Esophagus squamous epithelium (tissue), 5 donors: ENCODE data around the gene C2. TPM values are rescaled to one million over a fixed set of nuclear protein-coding genes. Genes with fewer than 3 reads are reported as not detected.
"Not testable (repeated sequence)": the region's sequence is repeated elsewhere in the genome, so short reads cannot be mapped to it uniquely, and the experiment has no call there.

Experiments used
- DNase-seq: peaks from one replicate; lab custom pipeline; 2025; lab: John Stamatoyannopoulos, UW
- H3K27ac ChIP-seq, 4 donors: fragments of 200-600 bp; sonication (generic); one replicate each; pipeline ENCODE4 v1.5.1; 2016 to 2019; ENCODE audit warnings: mild to moderate bottlenecking in 1 of 4
- H3K27me3 ChIP-seq, 4 donors: fragments of 200-600 bp; sonication (generic); 1 replicate in 3 of 4; 2 replicates in 1 of 4; pipeline versions ENCODE4 v1.5.1 to v1.6.0; 2017 to 2021; ENCODE audit warnings: antibody characterized with exemption in 1 of 4
- H3K36me3 ChIP-seq, 3 donors: fragments of 200-600 bp; sonication (generic); one replicate each; pipeline ENCODE4 v1.5.1; 2016 to 2019
- H3K4me1 ChIP-seq, 3 donors: fragments of 200-600 bp; sonication (generic); one replicate each; pipeline ENCODE4 v1.5.1; 2017 to 2019
- H3K4me3 ChIP-seq, 4 donors: fragments of 200-600 bp; sonication (generic); 1 replicate in 3 of 4; 2 replicates in 1 of 4; pipeline ENCODE4 v1.5.1; 2016 to 2019; ENCODE audit warnings: mild to moderate bottlenecking in 2 of 4, moderate library complexity in 1 of 4
- H3K9me3 ChIP-seq, 3 donors: fragments of 200-600 bp; sonication (generic); one replicate each; pipeline ENCODE4 v1.5.1; 2016 to 2019
- CTCF ChIP-seq, 6 experiments: fragments of 450-650 bp in 4 of 6; fragments of 200-600 bp in 2 of 6; sonication (generic) in 2 of 6; IDR thresholded peaks; one replicate each; pipeline ENCODE4 v1.5.1; 2016 to 2019; ENCODE audit warnings: antibody characterized with exemption in 6 of 6, mild to moderate bottlenecking in 4 of 6, moderate library complexity in 4 of 6
- POLR2A ChIP-seq, 4 donors: fragments of 450-650 bp; IDR thresholded peaks; one replicate each; pipeline ENCODE4 v1.6.1; 2017; ENCODE audit warnings: antibody characterized with exemption in 4 of 4, mild to moderate bottlenecking in 4 of 4, moderate library complexity in 3 of 4
- WGBS, 2 donors: methylation state at CpG; one replicate each; pipeline ENCODE4 v1.1.5; 2018; 5-methylcytosine and 5-hydroxymethylcytosine counted together
- intact Hi-C: fragments of 100-400 bp; cut with DNase I; formaldehyde crosslinking; loops from one replicate; pipeline ENCODE4 v1.15.0; 2022
- total RNA-seq, 4 donors: library from RNA; depleted of rRNA; stranded (reverse); fragments of >200 nt; gene quantifications; one replicate each; pipeline ENCODE4 v1.1.0, GENCODE V29; 2016
- donor health status: DM: yes; HTN: yes; CAD: no.

The C2 gene
- total RNA-seq, 4 donors from 2014 or later: 1.1 to 15.2 (median 6.4) TPM

GRCh38 chr6:31927863-31928671 lies 550 bp downstream of the C2 start:
- H3K36me3 ChIP-seq: no peaks in the 10 kb centered on the region
- peak overlapping the region in 1 of 4 donors; percentile 1 for H3K27ac ChIP-seq
- H3K9me3 ChIP-seq: no peaks in the 10 kb centered on the region
- 68 to 85% methylated on average over 7 to 10 of the region's 11 CpGs for WGBS, 2 donors
- H3K27me3 ChIP-seq: peaks cover 0 to 14% (median 0%) of the 10 kb centered on the region in 4 donors
- intact Hi-C loops: no loop called here
- no peaks in the 10 kb centered on the region for H3K4me1 ChIP-seq
- TF ChIP-seq CTCF (IDR thresholded peaks at IDR 0.05): no peak
- TF ChIP-seq POLR2A (IDR thresholded peaks at IDR 0.05): no peak
- H3K4me3 ChIP-seq: peak overlapping the region in 3 of 4 donors; percentile 3 to 49 (median 27)
- no peak for DNase-seq

GRCh38 chr6:31928672-31928939 lies 1.1 kb downstream of the C2 start:
- H3K27me3 ChIP-seq: peaks cover 0 to 20% (median 0%) of the 10 kb centered on the region in 4 donors

DNA sequence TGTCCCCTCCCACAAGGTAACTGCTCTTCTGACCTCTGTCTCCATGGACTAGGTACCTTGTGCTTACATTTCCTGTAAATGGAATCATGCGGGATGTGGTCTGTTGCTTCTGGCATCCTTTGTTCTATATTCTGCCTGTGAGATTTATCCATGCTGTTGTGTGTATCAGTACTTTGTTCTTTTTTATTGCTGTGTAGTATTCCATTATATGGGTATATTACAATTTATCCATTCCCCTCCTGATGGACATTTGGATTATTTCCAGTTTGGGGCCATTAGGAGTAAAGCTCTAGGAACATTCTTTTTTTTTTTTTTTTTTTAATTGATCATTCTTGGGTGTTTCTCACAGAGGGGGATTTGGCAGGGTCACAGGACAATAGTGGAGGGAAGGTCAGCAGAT lies 3.4 kb downstream of the C2 start:
- no peaks in the 10 kb centered on the region for H3K9me3 ChIP-seq
- no peak overlapping the region for H3K27ac ChIP-seq
- no peaks in the 10 kb centered on the region for H3K4me1 ChIP-seq
- H3K4me3 ChIP-seq: no peak overlapping the region
- TF ChIP-seq POLR2A (IDR thresholded peaks at IDR 0.05): no peak
- no peak for TF ChIP-seq CTCF (IDR thresholded peaks at IDR 0.05)
- 76 to 96% methylated on average over 1 of the region's 1 CpG for WGBS, 2 donors
- intact Hi-C loops: no loop called here
- H3K36me3 ChIP-seq: no peaks in the 10 kb centered on the region
- H3K27me3 ChIP-seq: peaks cover 0 to 22% (median 0%) of the 10 kb centered on the region in 4 donors
- DNase-seq: no peak

More at GRCh38 chr6:31928672-31928939, 1.1 kb downstream of the C2 start:
- WGBS, 2 donors: 65 to 83% methylated on average over 4 to 8 of the region's 9 CpGs
- TF ChIP-seq POLR2A (IDR thresholded peaks at IDR 0.05) (no peak), CTCF (IDR thresholded peaks at IDR 0.05) (no peak)
- Histone ChIP-seq H3K27ac (no peak overlapping the region), H3K9me3 (no peaks in the 10 kb centered on the region), H3K4me3 (peak overlapping the region in 1 of 4 donors; percentile 49), H3K36me3 (no peaks in the 10 kb centered on the region), H3K4me1 (no peaks in the 10 kb centered on the region)
- no peak for DNase-seq
- intact Hi-C loops: no loop called here

GRCh38 chr6:31932137-31932536 lies 4.6 kb downstream of the C2 start:
- H3K4me3 ChIP-seq, H3K27ac ChIP-seq, H3K9me3 ChIP-seq, intact Hi-C loops, H3K36me3 ChIP-seq, H3K4me1 ChIP-seq, DNase-seq: not testable (repeated sequence)
- H3K27me3 ChIP-seq: peaks cover 0 to 22% (median 0%) of the 10 kb centered on the region in 4 donors
- WGBS, 2 donors: no CpG with 5 or more reads among the region's 32 CpGs

DNA sequence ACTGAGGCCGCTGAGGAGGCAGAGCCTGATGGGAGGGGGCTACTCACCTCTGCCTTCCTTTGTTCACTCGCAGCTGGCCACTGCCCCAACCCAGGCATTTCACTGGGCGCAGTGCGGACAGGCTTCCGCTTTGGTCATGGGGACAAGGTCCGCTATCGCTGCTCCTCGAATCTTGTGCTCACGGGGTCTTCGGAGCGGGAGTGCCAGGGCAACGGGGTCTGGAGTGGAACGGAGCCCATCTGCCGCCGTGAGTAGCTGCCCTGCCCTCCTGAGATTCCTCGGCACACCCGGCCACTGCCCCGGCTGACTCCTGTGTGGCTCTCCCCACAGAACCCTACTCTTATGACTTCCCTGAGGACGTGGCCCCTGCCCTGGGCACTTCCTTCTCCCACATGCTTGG lies 6.0 kb downstream of the C2 start:
- Histone ChIP-seq H3K4me1 (no peaks in the 10 kb centered on the region), H3K27ac (no peak overlapping the region), H3K27me3 (peaks cover 0 to 19% (median 0%) of the 10 kb centered on the region in 4 donors), H3K9me3 (no peaks in the 10 kb centered on the region), H3K4me3 (no peak overlapping the region), H3K36me3 (no peaks in the 10 kb centered on the region)
- no peak for DNase-seq
- TF ChIP-seq POLR2A (IDR thresholded peaks at IDR 0.05) (no peak), CTCF (IDR thresholded peaks at IDR 0.05) (no peak)
- intact Hi-C loops: no loop called here
- WGBS, 2 donors: 70 to 79% methylated on average over 4 of the region's 19 CpGs
